Neutrophil (primary cell): Measurements from ENCODE around the gene OSBPL8.

Source experiments
- H3K27ac ChIP-seq: fragments of 200-600 bp; sonication (generic); 2 replicates; pipeline ENCODE4 v1.5.1; 2016; ENCODE audit warnings: mild to moderate bottlenecking, moderate library complexity
- H3K27me3 ChIP-seq: fragments of 200-600 bp; sonication (generic); 2 replicates; pipeline ENCODE4 v1.6.0; 2016; ENCODE audit warnings: mild to moderate bottlenecking
- H3K36me3 ChIP-seq: fragments of 200-600 bp; sonication (generic); 2 replicates; pipeline ENCODE4 v1.5.1; 2017
- H3K4me1 ChIP-seq, 2 experiments: fragments of 200-600 bp in 1 of 2; sonication (generic) in 1 of 2; 1 replicate in 1 of 2; 2 replicates in 1 of 2; pipeline versions ENCODE4 v1.5.1 to v1.6.1; 2013 to 2016; ENCODE audit warnings: low read depth in 1 of 2, low read length in 1 of 2, mild to moderate bottlenecking in 1 of 2, moderate library complexity in 1 of 2; ENCODE audit not compliant: control insufficient read depth in 1 of 2, insufficient read depth in 1 of 2
- H3K4me3 ChIP-seq, 2 experiments: fragments of 200-600 bp in 1 of 2; sonication (generic) in 1 of 2; 1 replicate in 1 of 2; 2 replicates in 1 of 2; pipeline ENCODE4 v1.5.1; 2013 to 2016; ENCODE audit warnings: low read depth in 1 of 2, low read length in 1 of 2, mild to moderate bottlenecking in 1 of 2, moderate library complexity in 1 of 2
- H3K9me3 ChIP-seq: fragments of 200-600 bp; sonication (generic); 2 replicates; pipeline ENCODE4 v1.5.1; 2016
- TF ChIP-seq, protein P1 (sequence below): fragments of 200-600 bp; sonication (generic); IDR thresholded peaks from 2 replicates; pipeline ENCODE4 v1.5.1; 2016; ENCODE audit warnings: antibody characterized with exemption

The OSBPL8 gene

DNA sequence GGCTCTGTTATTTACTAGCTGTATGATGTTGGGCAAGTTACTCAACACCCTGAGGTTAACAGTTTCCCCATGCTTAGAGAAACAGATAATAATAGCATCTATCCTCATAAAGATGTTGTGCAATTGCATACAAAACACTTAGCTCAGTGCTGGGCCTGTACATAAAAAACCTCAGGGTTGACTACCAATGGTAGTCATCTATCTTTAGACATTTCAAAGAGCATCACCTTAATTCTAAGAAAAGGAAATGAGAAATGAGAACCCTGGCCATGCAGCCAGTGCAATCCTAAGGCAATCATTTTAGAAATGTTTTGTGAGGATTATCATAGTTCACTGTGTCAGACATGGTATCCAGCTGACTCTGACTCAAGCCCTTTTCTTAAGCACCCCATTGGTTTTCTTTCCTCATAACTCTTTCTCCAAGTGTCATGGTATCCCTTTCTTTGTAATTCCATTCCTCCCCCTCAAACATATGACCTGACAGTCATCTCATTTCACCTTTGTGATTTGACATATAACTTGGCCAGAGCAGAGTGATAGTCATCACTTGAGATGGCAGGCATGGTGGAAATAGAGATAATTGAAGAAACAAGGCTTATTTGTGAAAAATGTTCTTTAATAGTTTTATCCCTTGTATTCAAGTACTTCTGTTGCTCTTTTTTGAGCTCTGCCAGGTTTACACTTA, 29.5 kb upstream of the OSBPL8 start:
- Histone ChIP-seq H3K4me3 (peak overlapping the region; percentile 6 to 28), H3K4me1 (peaks cover 33 to 34% of the 10 kb centered on the region in 2 experiments), H3K27me3 (no peaks in the 10 kb centered on the region), H3K9me3 (no peaks in the 10 kb centered on the region), H3K36me3 (no peaks in the 10 kb centered on the region), H3K27ac (peak overlapping the region; percentile 60)
- TF ChIP-seq, protein P1, sequence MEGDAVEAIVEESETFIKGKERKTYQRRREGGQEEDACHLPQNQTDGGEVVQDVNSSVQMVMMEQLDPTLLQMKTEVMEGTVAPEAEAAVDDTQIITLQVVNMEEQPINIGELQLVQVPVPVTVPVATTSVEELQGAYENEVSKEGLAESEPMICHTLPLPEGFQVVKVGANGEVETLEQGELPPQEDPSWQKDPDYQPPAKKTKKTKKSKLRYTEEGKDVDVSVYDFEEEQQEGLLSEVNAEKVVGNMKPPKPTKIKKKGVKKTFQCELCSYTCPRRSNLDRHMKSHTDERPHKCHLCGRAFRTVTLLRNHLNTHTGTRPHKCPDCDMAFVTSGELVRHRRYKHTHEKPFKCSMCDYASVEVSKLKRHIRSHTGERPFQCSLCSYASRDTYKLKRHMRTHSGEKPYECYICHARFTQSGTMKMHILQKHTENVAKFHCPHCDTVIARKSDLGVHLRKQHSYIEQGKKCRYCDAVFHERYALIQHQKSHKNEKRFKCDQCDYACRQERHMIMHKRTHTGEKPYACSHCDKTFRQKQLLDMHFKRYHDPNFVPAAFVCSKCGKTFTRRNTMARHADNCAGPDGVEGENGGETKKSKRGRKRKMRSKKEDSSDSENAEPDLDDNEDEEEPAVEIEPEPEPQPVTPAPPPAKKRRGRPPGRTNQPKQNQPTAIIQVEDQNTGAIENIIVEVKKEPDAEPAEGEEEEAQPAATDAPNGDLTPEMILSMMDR = no peak

DNA sequence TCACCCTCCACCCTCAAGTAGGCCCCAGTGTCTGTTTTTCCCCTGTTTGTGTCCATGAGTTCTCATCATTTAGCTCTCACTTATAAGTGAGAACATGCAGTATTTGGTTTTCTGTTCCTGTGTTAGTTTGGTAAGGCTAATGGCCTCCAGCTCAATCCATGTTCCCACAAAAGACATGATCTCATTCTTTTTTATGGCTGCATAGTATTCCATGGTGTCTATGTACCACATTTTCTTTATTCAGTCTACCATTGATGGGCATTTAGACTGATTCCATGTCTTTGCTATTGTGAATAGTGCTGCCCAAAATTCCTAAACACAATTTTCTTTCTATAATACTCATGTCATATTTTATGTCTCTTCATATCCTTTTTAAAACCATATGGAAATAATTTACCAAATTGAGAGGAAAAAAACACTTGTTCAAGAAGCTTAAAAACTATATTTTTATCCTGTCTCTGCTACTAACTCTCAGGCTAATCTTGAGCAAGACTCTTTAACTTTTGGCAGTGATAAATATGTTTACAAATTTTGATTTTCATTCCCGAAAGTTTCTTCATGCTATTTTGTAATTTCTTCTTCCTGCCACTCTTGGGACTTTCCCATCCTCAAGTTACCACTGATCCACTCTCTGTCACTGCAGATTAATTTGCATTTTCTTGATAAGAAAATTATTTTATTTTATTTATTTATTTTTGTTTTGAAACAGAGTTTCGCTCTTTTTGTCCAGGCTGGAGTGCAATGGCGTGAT, 28.0 kb upstream of the OSBPL8 start:
- Histone ChIP-seq H3K4me3 (no peak overlapping the region), H3K27me3 (no peaks in the 10 kb centered on the region), H3K36me3 (no peaks in the 10 kb centered on the region), H3K27ac (no peak overlapping the region), H3K9me3 (no peaks in the 10 kb centered on the region), H3K4me1 (peaks cover 33 to 34% of the 10 kb centered on the region in 2 experiments)
- TF ChIP-seq, protein P1 = no peak

DNA sequence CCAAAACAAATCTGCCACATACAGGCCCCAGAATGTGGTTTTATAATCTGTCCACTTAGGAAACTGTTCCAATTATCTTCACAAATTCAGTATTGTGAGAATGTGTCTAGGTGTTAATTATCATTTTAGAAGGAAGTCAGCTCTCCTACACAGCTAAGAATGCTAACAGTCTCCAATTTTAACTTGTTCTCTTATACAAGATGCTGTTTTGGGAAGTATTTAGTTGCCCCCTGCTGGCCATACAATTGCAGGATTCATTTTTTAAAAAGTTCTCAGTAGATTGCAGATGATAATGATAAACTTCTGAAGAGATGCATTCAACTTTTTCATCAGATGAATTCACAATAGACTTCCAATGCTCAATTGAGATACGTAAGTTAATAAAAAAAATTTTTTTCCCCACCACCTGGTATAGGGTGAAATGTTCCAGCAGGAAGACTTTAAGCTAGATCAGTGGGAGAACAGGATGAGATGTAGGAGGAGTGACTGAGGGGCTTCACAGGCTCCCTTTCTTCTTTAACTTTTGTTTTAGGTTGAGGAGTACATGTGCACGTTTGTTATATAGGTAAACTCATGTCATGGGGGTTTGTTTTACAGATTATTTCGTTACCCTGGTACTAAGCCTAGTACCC, 27.3 kb upstream of the OSBPL8 start:
- Histone ChIP-seq H3K27me3 (no peaks in the 10 kb centered on the region), H3K4me1 (peaks cover 33 to 34% of the 10 kb centered on the region in 2 experiments), H3K9me3 (no peaks in the 10 kb centered on the region), H3K36me3 (no peaks in the 10 kb centered on the region), H3K27ac (no peak overlapping the region), H3K4me3 (no peak overlapping the region)
- TF ChIP-seq, protein P1 = peak; percentile 70

DNA sequence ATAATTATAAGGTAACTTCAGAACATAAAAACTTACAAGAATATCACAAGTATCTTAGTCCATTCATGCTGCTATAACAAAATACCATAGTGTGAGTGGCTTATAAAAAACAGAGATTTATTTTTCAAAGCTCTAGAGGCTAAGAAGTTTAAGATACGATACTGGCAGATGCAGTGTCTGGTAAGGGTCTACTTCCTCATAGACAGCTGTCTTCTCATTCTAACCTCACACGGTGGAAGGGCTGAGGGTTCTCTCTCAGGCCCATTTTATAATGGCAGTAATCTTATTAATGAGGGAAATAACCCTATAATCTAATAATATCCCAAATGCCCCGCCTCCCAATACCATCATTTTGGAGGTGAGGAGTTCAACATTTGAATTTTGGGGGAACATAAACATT, 23.7 kb upstream of the OSBPL8 start:
- Histone ChIP-seq H3K27me3 (no peaks in the 10 kb centered on the region), H3K4me1 (peaks cover 16 to 17% of the 10 kb centered on the region in 2 experiments), H3K27ac (no peak overlapping the region), H3K9me3 (no peaks in the 10 kb centered on the region), H3K36me3 (no peaks in the 10 kb centered on the region), H3K4me3 (no peak overlapping the region)
- TF ChIP-seq, protein P1 = no peak

DNA sequence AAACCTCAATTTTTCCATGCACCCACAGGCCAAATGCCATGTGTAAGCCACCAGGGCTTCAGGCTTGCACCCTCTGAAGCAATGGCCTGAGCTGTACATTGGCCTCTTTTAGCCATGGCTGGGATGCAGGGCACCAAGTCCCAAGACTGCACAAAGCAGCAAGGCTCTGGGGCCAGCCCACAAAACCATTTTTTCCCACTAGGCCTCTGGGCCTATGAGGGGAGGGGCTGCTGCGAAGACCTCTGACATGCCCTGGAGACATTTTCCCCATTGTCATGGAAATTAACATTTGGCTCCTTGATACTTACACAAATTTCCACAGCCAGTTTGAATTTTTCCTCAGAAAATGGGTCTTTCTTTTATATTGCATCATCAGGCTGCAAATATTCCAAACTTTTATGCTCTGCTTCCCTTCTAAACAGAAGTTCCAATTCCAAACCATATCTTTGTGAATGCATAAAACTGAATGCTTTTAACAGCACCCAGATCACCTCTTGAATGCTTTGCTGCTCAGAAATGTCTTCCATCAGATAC, 14.3 kb upstream of the OSBPL8 start:
- TF ChIP-seq, protein P1 = no peak

More for the DNA sequence above, 14.3 kb upstream of the OSBPL8 start:
- H3K9me3 ChIP-seq = no peaks in the 10 kb centered on the region
- no peaks in the 10 kb centered on the region for H3K27me3 ChIP-seq
- no peaks in the 10 kb centered on the region for H3K36me3 ChIP-seq
- no peak overlapping the region for H3K27ac ChIP-seq
- no peak overlapping the region for H3K4me3 ChIP-seq
- H3K4me1 ChIP-seq = no peaks in the 10 kb centered on the region
